ENCODE data around the gene OSBPL7. TPM values are rescaled to one million over a fixed set of nuclear protein-coding genes. Genes with fewer than 3 reads are reported as not detected.
A peak's percentile ranks its signal among the peaks of the same experiment; 100 is the strongest.

OSBPL7 gene
- total RNA-seq, 2 donors from 2014 or later, result 21.6 to 28.6 TPM

GRCh38 chr17:47801906-47802305 is 19.7 kb downstream of the OSBPL7 start:
- Mint-ChIP-seq H3K27ac (no peak overlapping the region), H3K9me3 (no peaks in the 10 kb centered on the region), H3K27me3 (peaks cover 0 to 3% of the 10 kb centered on the region in 2 donors), H3K4me1 (ENCODE audit: low read depth in 2 of 2) (no peaks in the 10 kb centered on the region), H3K4me3 (no peak overlapping the region), H3K36me3 (no peaks in the 10 kb centered on the region)
- DNase-seq (ENCODE audit: low spot score) (no peak), ATAC-seq (peak in 1 of 2 donors; percentile 12)

- DNase-seq (ENCODE audit: low spot score) (no peak), ATAC-seq (no peak)
- H3K27me3 Mint-ChIP-seq, result peaks cover 0 to 3% of the 10 kb centered on the region in 2 donors
- no peak overlapping the region for H3K4me3 Mint-ChIP-seq
- H3K9me3 Mint-ChIP-seq, result no peaks in the 10 kb centered on the region
- H3K27ac Mint-ChIP-seq, result no peak overlapping the region
- no peaks in the 10 kb centered on the region for H3K4me1 Mint-ChIP-seq (ENCODE audit: low read depth in 2 of 2)
- H3K36me3 Mint-ChIP-seq, result no peaks in the 10 kb centered on the region
Measured at GRCh38 chr17:47801176-47801765, 20.3 kb downstream of the OSBPL7 start.

GRCh38 chr17:47800686-47801085 is 20.9 kb downstream of the OSBPL7 start:
- DNase-seq (ENCODE audit: low spot score) (no peak), ATAC-seq (no peak)
- Mint-ChIP-seq H3K4me1 (ENCODE audit: low read depth in 2 of 2) (no peaks in the 10 kb centered on the region), H3K27me3 (peaks cover 0 to 3% of the 10 kb centered on the region in 2 donors), H3K9me3 (no peaks in the 10 kb centered on the region), H3K36me3 (no peaks in the 10 kb centered on the region), H3K4me3 (no peak overlapping the region), H3K27ac (no peak overlapping the region)

- Mint-ChIP-seq H3K27ac (no peak overlapping the region), H3K4me1 (ENCODE audit: low read depth in 2 of 2) (no peaks in the 10 kb centered on the region), H3K4me3 (no peak overlapping the region), H3K27me3 (peaks cover 7 to 13% of the 10 kb centered on the region in 2 donors), H3K9me3 (no peaks in the 10 kb centered on the region), H3K36me3 (no peaks in the 10 kb centered on the region)
- DNase-seq (ENCODE audit: low spot score), result no peak
- ATAC-seq, result no peak
Measured at GRCh38 chr17:47797797-47798196, 23.8 kb downstream of the OSBPL7 start.

- H3K4me3 Mint-ChIP-seq, result no peak overlapping the region
- H3K27ac Mint-ChIP-seq, result no peak overlapping the region
- H3K9me3 Mint-ChIP-seq, result no peaks in the 10 kb centered on the region
- H3K36me3 Mint-ChIP-seq, result peaks cover 5% of the 10 kb centered on the region
- no peak for DNase-seq (ENCODE audit: low spot score)
- peaks cover 6 to 11% of the 10 kb centered on the region in 2 donors for H3K4me1 Mint-ChIP-seq (ENCODE audit: low read depth in 2 of 2)
- peaks cover 29 to 31% of the 10 kb centered on the region in 2 donors for H3K27me3 Mint-ChIP-seq
- ATAC-seq, result no peak
Measured at GRCh38 chr17:47792979-47793378, 28.6 kb downstream of the OSBPL7 start.

GRCh38 chr17:47792457-47792856 is 29.1 kb downstream of the OSBPL7 start:
- ATAC-seq (no peak), DNase-seq (ENCODE audit: low spot score) (no peak)
- peaks cover 6 to 11% of the 10 kb centered on the region in 2 donors for H3K4me1 Mint-ChIP-seq (ENCODE audit: low read depth in 2 of 2)
- H3K9me3 Mint-ChIP-seq, result no peaks in the 10 kb centered on the region
- H3K36me3 Mint-ChIP-seq, result peaks cover 5% of the 10 kb centered on the region
- no peak overlapping the region for H3K4me3 Mint-ChIP-seq
- H3K27ac Mint-ChIP-seq, result no peak overlapping the region
- H3K27me3 Mint-ChIP-seq, result peaks cover 31 to 34% of the 10 kb centered on the region in 2 donors

GRCh38 chr17:47791025-47791424 is 30.6 kb downstream of the OSBPL7 start:
- ATAC-seq (no peak), DNase-seq (ENCODE audit: low spot score) (no peak)
- peaks cover 30 to 35% of the 10 kb centered on the region in 2 donors for H3K27me3 Mint-ChIP-seq
- H3K9me3 Mint-ChIP-seq, result no peaks in the 10 kb centered on the region
- H3K4me1 Mint-ChIP-seq (ENCODE audit: low read depth in 2 of 2), result peaks cover 6 to 11% of the 10 kb centered on the region in 2 donors
- peaks cover 5% of the 10 kb centered on the region for H3K36me3 Mint-ChIP-seq
- H3K4me3 Mint-ChIP-seq, result peak overlapping the region; percentile 82
- H3K27ac Mint-ChIP-seq, result no peak overlapping the region

- Mint-ChIP-seq H3K9me3 (no peaks in the 10 kb centered on the region), H3K4me1 (ENCODE audit: low read depth in 2 of 2) (peaks cover 6 to 11% of the 10 kb centered on the region in 2 donors), H3K4me3 (peak overlapping the region; percentile 82), H3K27ac (no peak overlapping the region), H3K36me3 (peaks cover 5% of the 10 kb centered on the region), H3K27me3 (peaks cover 27 to 30% of the 10 kb centered on the region in 2 donors)
- ATAC-seq (peak; percentile 97), DNase-seq (ENCODE audit: low spot score) (no peak)
Measured at GRCh38 chr17:47789611-47790561, 31.7 kb downstream of the OSBPL7 start.

GRCh38 chr17:47785538-47786123 is 36.0 kb downstream of the OSBPL7 start:
- H3K36me3 Mint-ChIP-seq, result peaks cover 1% of the 10 kb centered on the region
- DNase-seq (ENCODE audit: low spot score), result no peak
- peaks cover 4 to 8% of the 10 kb centered on the region in 2 donors for H3K4me1 Mint-ChIP-seq (ENCODE audit: low read depth in 2 of 2)
- no peaks in the 10 kb centered on the region for H3K9me3 Mint-ChIP-seq
- no peak for ATAC-seq
- no peak overlapping the region for H3K4me3 Mint-ChIP-seq
- no peak overlapping the region for H3K27ac Mint-ChIP-seq
- peaks cover 24 to 29% of the 10 kb centered on the region in 2 donors for H3K27me3 Mint-ChIP-seq

- Mint-ChIP-seq H3K36me3 (no peaks in the 10 kb centered on the region), H3K4me3 (no peak overlapping the region), H3K27me3 (peaks cover 12 to 13% of the 10 kb centered on the region in 2 donors), H3K4me1 (ENCODE audit: low read depth in 2 of 2) (peaks cover 3 to 5% of the 10 kb centered on the region in 2 donors), H3K9me3 (no peaks in the 10 kb centered on the region), H3K27ac (no peak overlapping the region)
- ATAC-seq (no peak), DNase-seq (ENCODE audit: low spot score) (no peak)
Measured at GRCh38 chr17:47781397-47781796, 40.2 kb downstream of the OSBPL7 start.

- no peaks in the 10 kb centered on the region for H3K9me3 Mint-ChIP-seq
Measured at GRCh38 chr17:47778184-47778635, 43.4 kb downstream of the OSBPL7 start.

GRCh38 chr17:47776330-47777197 is 45.0 kb downstream of the OSBPL7 start:
- Mint-ChIP-seq H3K4me1 (ENCODE audit: low read depth in 2 of 2) (peaks cover 11% of the 10 kb centered on the region in 2 donors), H3K27ac (no peak overlapping the region), H3K4me3 (no peak overlapping the region), H3K9me3 (no peaks in the 10 kb centered on the region), H3K36me3 (no peaks in the 10 kb centered on the region), H3K27me3 (peaks cover 0 to 13% of the 10 kb centered on the region in 2 donors)
- DNase-seq (ENCODE audit: low spot score), result peak; percentile 66
- peak; percentile 70 to 75 for ATAC-seq

More at GRCh38 chr17:47778184-47778635, 43.4 kb downstream of the OSBPL7 start:
- no peaks in the 10 kb centered on the region for H3K36me3 Mint-ChIP-seq
- H3K27ac Mint-ChIP-seq, result no peak overlapping the region
- no peak for DNase-seq (ENCODE audit: low spot score)
- peaks cover 11% of the 10 kb centered on the region in 2 donors for H3K4me1 Mint-ChIP-seq (ENCODE audit: low read depth in 2 of 2)
- no peak overlapping the region for H3K4me3 Mint-ChIP-seq
- H3K27me3 Mint-ChIP-seq, result peaks cover under 1 to 16% of the 10 kb centered on the region in 2 donors
- no peak for ATAC-seq

GRCh38 chr17:47774987-47775580 is 46.5 kb downstream of the OSBPL7 start:
- H3K4me1 Mint-ChIP-seq (ENCODE audit: low read depth in 2 of 2), result peaks cover 11% of the 10 kb centered on the region in 2 donors
- DNase-seq (ENCODE audit: low spot score) (no peak), ATAC-seq (no peak)
- no peak overlapping the region for H3K27ac Mint-ChIP-seq
- H3K27me3 Mint-ChIP-seq, result peaks cover 0 to 13% of the 10 kb centered on the region in 2 donors
- no peak overlapping the region for H3K4me3 Mint-ChIP-seq
- no peaks in the 10 kb centered on the region for H3K36me3 Mint-ChIP-seq
- no peaks in the 10 kb centered on the region for H3K9me3 Mint-ChIP-seq

All from natural killer cell treated with Interleukin-12 subunit alpha and Interleukin-12 subunit beta and Interleukin-15 and Interleukin-18, amount 100 ng/mL, for 72 hours (primary cell).